Fibroblast of lung (primary cell): ENCODE results near the gene KIAA1143.

ENCODE experiments used
- EZH2 ChIP-seq: IDR thresholded peaks from 2 replicates; pipeline ENCODE4 v1.5.1; 2012; ENCODE audit warnings: low read length, control low read depth, mild to moderate bottlenecking; ENCODE audit errors: missing control alignments
- TF ChIP-seq, protein P1 (sequence below), 2 donors: IDR thresholded peaks in 1 of 2; conservative IDR thresholded peaks in 1 of 2; 1 replicate in 1 of 2; 2 replicates in 1 of 2; pipeline ENCODE4 v1.5.1; 2011 to 2012; ENCODE audit warnings: low read length in 2 of 2, control low read depth in 1 of 2, inconsistent platforms in 1 of 2, low read depth in 1 of 2, mild to moderate bottlenecking in 1 of 2

DNA sequence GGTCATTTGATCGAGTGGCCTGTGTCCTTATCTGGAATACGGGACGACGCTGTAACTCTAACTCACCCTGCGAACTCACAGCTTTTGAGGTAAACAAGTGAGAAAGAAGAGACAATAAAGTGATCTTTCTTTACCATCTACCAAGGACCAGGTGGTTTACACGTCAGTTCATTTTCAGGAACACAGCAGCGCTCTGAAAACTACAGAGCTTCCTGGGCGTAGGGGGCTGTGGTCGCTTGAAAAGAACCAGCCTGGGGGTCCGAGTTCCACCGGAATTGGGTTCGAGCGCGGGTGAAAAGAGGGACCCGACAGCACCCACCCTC is 357 bp downstream of the KIAA1143 start:
- TF ChIP-seq, protein P1, sequence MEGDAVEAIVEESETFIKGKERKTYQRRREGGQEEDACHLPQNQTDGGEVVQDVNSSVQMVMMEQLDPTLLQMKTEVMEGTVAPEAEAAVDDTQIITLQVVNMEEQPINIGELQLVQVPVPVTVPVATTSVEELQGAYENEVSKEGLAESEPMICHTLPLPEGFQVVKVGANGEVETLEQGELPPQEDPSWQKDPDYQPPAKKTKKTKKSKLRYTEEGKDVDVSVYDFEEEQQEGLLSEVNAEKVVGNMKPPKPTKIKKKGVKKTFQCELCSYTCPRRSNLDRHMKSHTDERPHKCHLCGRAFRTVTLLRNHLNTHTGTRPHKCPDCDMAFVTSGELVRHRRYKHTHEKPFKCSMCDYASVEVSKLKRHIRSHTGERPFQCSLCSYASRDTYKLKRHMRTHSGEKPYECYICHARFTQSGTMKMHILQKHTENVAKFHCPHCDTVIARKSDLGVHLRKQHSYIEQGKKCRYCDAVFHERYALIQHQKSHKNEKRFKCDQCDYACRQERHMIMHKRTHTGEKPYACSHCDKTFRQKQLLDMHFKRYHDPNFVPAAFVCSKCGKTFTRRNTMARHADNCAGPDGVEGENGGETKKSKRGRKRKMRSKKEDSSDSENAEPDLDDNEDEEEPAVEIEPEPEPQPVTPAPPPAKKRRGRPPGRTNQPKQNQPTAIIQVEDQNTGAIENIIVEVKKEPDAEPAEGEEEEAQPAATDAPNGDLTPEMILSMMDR (conservative IDR thresholded peaks at IDR 0.05 in 1 of 2, IDR thresholded peaks at IDR 0.05 in 1 of 2; ENCODE audit: low read depth in 1 of 2, low read length in 2 of 2), result no peak
- TF ChIP-seq EZH2, result no peak
